Endothelial cell of umbilical vein (primary cell): ENCODE results near the gene KATNAL2. TPM values are rescaled to one million over a fixed set of nuclear protein-coding genes. Genes with fewer than 3 reads are reported as not detected.

Experiments
- BruUV-seq: library from RNA; stranded (reverse); fragments of 400-500 nt; replicated peaks from 2 replicates; lab custom pipeline; 2021; lab: Mats Ljungman, UMichigan
- CTCF ChIA-PET: fragments of 300-600, 350-600 bp; sonication (Branson Sonifier 250); formaldehyde crosslinking; loops from one replicate; lab custom pipeline; 2021; ENCODE audit warnings: antibody characterized with exemption, inconsistent platforms; lab: Charles Lee
- POLR2A ChIA-PET: fragments of 300-600, 350-600 bp; sonication (Branson Sonifier 250); formaldehyde crosslinking; loops from one replicate; lab custom pipeline; 2021; ENCODE audit warnings: antibody characterized with exemption, inconsistent platforms; lab: Charles Lee
- DNase-seq: peaks from one replicate; pipeline ENCODE4 v3.0.0-alpha.2; 2011; ENCODE audit warnings: low read depth, low spot score
- FAIRE-seq: peaks from 2 replicates; lab custom pipeline; 2011; peaks lifted over from hg19 to GRCh38; lab: Jason Lieb, UNC
- H2AFZ ChIP-seq: 2 replicates; pipeline ENCODE4 v1.6.0; 2012; ENCODE audit warnings: low read depth, low read length, control low read depth, inconsistent platforms
- H3K27ac ChIP-seq: 2 replicates; pipeline ENCODE4 v1.5.1; 2011; ENCODE audit warnings: low read depth, mild to moderate bottlenecking, control low read depth, low read length, moderate library complexity; ENCODE audit not compliant: insufficient read depth
- H3K27me3 ChIP-seq, 2 experiments: 2 replicates each; pipeline versions ENCODE4 v1.6.0 to v1.6.1; 2011; ENCODE audit warnings: low read length in 2 of 2, mixed read lengths in 1 of 2; ENCODE audit not compliant: control insufficient read depth in 2 of 2, insufficient read depth in 2 of 2
- H3K36me3 ChIP-seq, 2 experiments: 2 replicates in 1 of 2; 3 replicates in 1 of 2; pipeline ENCODE4 v1.5.1; 2011; ENCODE audit warnings: low read length in 2 of 2, mild to moderate bottlenecking in 1 of 2, moderate library complexity in 1 of 2; ENCODE audit not compliant: control insufficient read depth in 2 of 2, insufficient read depth in 2 of 2; ENCODE audit errors: extremely low read depth in 1 of 2
- H3K4me1 ChIP-seq: 3 replicates; pipeline ENCODE4 v1.5.1; 2011; ENCODE audit warnings: mild to moderate bottlenecking, low read length; ENCODE audit not compliant: control insufficient read depth, insufficient read depth; ENCODE audit errors: extremely low read depth
- H3K4me2 ChIP-seq: 2 replicates; pipeline ENCODE4 v1.6.1; 2011; ENCODE audit warnings: low read length, control low read depth, mixed read lengths; ENCODE audit not compliant: insufficient read depth
- H3K4me3 ChIP-seq, 3 experiments: fragments of 200-600 bp in 1 of 3; sonication (generic), shearing (Covaris generic) in 1 of 3; replicated peaks in 1 of 3; 2 replicates each; pipeline ENCODE4 v1.5.1; 2011 to 2016; ENCODE audit warnings: control low read depth in 3 of 3, low read length in 3 of 3, mild to moderate bottlenecking in 2 of 3, inconsistent platforms in 1 of 3, low read depth in 1 of 3, moderate library complexity in 1 of 3; ENCODE audit not compliant: insufficient read depth in 1 of 3
- H3K79me2 ChIP-seq: 2 replicates; pipeline ENCODE4 v1.6.0; 2012; ENCODE audit warnings: low read length, inconsistent platforms; ENCODE audit not compliant: control insufficient read depth, insufficient read depth
- H3K9ac ChIP-seq: replicated peaks from 2 replicates; pipeline ENCODE3; 2011; ENCODE audit warnings: low read length, control low read depth; ENCODE audit not compliant: insufficient read depth; ENCODE audit errors: extremely low read depth
- H3K9me1 ChIP-seq: replicated peaks from 3 replicates; pipeline ENCODE4 v1.6.0; 2011; ENCODE audit warnings: mild to moderate bottlenecking, low read length; ENCODE audit not compliant: control insufficient read depth, insufficient read depth; ENCODE audit errors: extremely low read depth
- H3K9me3 ChIP-seq: replicated peaks from 2 replicates; pipeline ENCODE4 v1.5.1; 2012; ENCODE audit warnings: low read length, inconsistent platforms; ENCODE audit not compliant: control insufficient read depth, insufficient read depth
- H4K20me1 ChIP-seq: replicated peaks from 2 replicates; pipeline ENCODE3; 2011; ENCODE audit warnings: mild to moderate bottlenecking, low read length; ENCODE audit not compliant: control insufficient read depth, insufficient read depth; ENCODE audit errors: extremely low read depth
- CTCF ChIP-seq, 2 donors: IDR thresholded peaks; 1 replicate in 1 of 2; 2 replicates in 1 of 2; pipeline ENCODE4 v1.5.1; 2011; ENCODE audit warnings: low read length in 2 of 2, mild to moderate bottlenecking in 2 of 2, moderate library complexity in 2 of 2, control low read depth in 1 of 2, inconsistent platforms in 1 of 2, low read depth in 1 of 2; ENCODE audit not compliant: insufficient read depth in 1 of 2; ENCODE audit errors: extremely low read depth in 1 of 2
- EZH2 ChIP-seq: IDR thresholded peaks from 2 replicates; pipeline ENCODE4 v1.6.1; 2012; ENCODE audit warnings: borderline replicate concordance, low read depth, mild to moderate bottlenecking, moderate library complexity, low read length, inconsistent platforms; ENCODE audit not compliant: severe bottlenecking
- FOS ChIP-seq: IDR thresholded peaks from 2 replicates; pipeline ENCODE4 v1.6.1; 2011; ENCODE audit warnings: mild to moderate bottlenecking, low read length, moderate library complexity, borderline replicate concordance; ENCODE audit not compliant: insufficient read depth
- JUN ChIP-seq: IDR thresholded peaks from 2 replicates; pipeline ENCODE4 v1.6.1; 2011; ENCODE audit warnings: borderline replicate concordance, low read depth; ENCODE audit not compliant: insufficient read length, insufficient read depth
- MAX ChIP-seq: IDR thresholded peaks from 2 replicates; pipeline ENCODE4 v1.6.1; 2011; ENCODE audit not compliant: insufficient read depth, insufficient read length
- MYC ChIP-seq: IDR thresholded peaks from one replicate; pipeline ENCODE4 v1.6.1; 2011; ENCODE audit warnings: mild to moderate bottlenecking, low read depth, low read length
- dilution Hi-C: fragments of 300-500 bp; cut with MboI; formaldehyde crosslinking; loops from one replicate; pipeline ENCODE4 v1.15.0; 2019; ENCODE audit warnings: low sequenced_read_pairs; ENCODE audit not compliant: extremely low pct_ligation_motif_present
- intact Hi-C: fragments of 100-400 bp; cut with micrococcal nuclease; formaldehyde crosslinking; loops from one replicate; pipeline ENCODE4 v1.10.0; 2022
- polyA plus RNA-seq, 4 experiments: library from polyadenylated mRNA; depleted of rRNA in 3 of 4; stranded (reverse) in 3 of 4; unstranded in 1 of 4; fragments of >200 nt; gene quantifications; 2 replicates each; pipeline versions ENCODE4 v1.2.1 to v1.2.3, GENCODE V29; 2011 to 2012; ENCODE audit warnings: missing spikeins in 1 of 4
- total RNA-seq: library from RNA; stranded (reverse); gene quantifications from 2 replicates; pipeline ENCODE4 v1.2.3, GENCODE V29; 2021

The KATNAL2 gene
- total and polyA plus RNA-seq, 2 donors (not counting 3 experiments of a cell fraction or from before 2014, with no cell fraction given), result 0.51 to 1.3 TPM

- TF ChIP-seq CTCF (IDR thresholded peaks at IDR 0.05; ENCODE audit: extremely low read depth in 1 of 2, insufficient read depth in 1 of 2, low read depth in 1 of 2, low read length in 2 of 2) (no peak), MAX (no peak), JUN (no peak), MYC (no peak), FOS (no peak), EZH2 (no peak)
- Histone ChIP-seq H3K9ac (peak overlapping the region; percentile 62), H3K9me3 (no peaks in the 10 kb centered on the region), H3K4me2 (peak overlapping the region; percentile 80), H2AFZ (peak overlapping the region; percentile 73), H3K27ac (peak overlapping the region; percentile 63), H3K9me1 (no peaks in the 10 kb centered on the region), H3K4me3 (peak overlapping the region; percentile 21 to 72 (median 57)), H4K20me1 (no peaks in the 10 kb centered on the region), H3K36me3 (peaks cover 1 to 3% of the 10 kb centered on the region in 2 experiments), H3K79me2 (peaks cover 17% of the 10 kb centered on the region), H3K4me1 (peaks cover 15% of the 10 kb centered on the region), H3K27me3 (no peaks in the 10 kb centered on the region)
- intact Hi-C loops (loop anchor here (1.0 kb wide), 2 partner anchors 25 to 51 kb away; partner anchors contain the start of gene IER3IP1), dilution Hi-C loops (no loop called here)
- FAIRE-seq (no peak), DNase-seq (no peak)
- ChIA-PET POLR2A (interaction anchor here (0.6 kb wide), 1 partner anchor 15 kb away, joined by 6 read pairs; no protein-coding TSS in a partner anchor), CTCF (interaction anchor here (1.6 to 2.1 kb wide), 3 partner anchors 37 to 605 kb away, joined by 5 to 17 read pairs (median 8); no protein-coding TSS in a partner anchor)
- BruUV-seq, result TSS peak; percentile 82
Measured at GRCh38 chr18:47150824-47151366, 233.5 kb downstream of the KATNAL2 start.
